ENCODE data around the gene SLC10A6. TPM values are rescaled to one million over a fixed set of nuclear protein-coding genes. Genes with fewer than 3 reads are reported as not detected.

The SLC10A6 gene
- total RNA-seq, 2 experiments from 2014 or later = not detected

DNA sequence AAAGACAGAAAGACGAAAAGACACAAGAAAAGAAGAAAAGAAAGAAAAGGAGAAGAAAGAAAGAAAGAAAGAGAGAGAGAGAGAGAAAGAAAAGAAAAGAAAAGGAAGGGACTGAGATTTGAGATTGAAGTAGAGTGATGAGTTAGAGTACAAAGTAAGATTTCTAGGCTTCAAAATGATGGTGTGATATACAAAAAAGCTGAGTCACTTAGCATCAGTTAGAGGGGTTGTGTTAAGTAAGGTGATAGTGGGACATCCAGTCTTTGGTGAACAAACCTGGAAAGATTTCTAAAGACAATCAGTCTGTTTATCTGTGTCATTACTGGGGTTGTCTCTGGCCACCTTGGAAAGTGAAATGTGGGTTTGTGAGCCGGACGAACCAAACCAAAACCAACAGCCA is 13.5 kb downstream of the SLC10A6 start:
- Mint-ChIP-seq H3K36me3 (no peaks in the 10 kb centered on the region), H3K4me3 (no peak overlapping the region), H3K9me3 (ENCODE audit: low read depth) (no peaks in the 10 kb centered on the region), H3K27ac (no peak overlapping the region), H3K27me3 (no peaks in the 10 kb centered on the region), H3K4me1 (no peaks in the 10 kb centered on the region)
- ATAC-seq (no peak), DNase-seq (no peak)
- CTCF ChIA-PET = no interaction called here

DNA sequence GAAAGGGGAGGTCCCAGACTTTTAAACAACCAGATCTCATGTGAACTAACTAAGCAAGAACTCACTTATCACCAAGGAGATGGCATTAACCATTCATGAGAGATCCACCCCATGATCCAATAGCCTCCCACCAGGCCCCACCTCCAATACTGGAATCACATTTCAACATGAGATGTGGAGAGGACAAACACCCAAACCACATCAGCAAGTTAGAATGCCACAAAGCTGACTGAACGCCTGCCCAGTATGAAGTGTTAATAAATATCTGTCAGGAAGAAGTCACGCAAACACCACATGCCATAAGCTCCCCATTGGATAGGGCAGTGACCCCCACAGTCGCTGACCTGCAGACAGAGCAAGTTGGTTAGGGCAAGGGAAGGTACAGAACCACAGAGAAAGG is 14.3 kb downstream of the SLC10A6 start:
- DNase-seq (no peak), ATAC-seq (no peak)
- H3K27ac Mint-ChIP-seq = no peak overlapping the region
- H3K4me1 Mint-ChIP-seq = no peaks in the 10 kb centered on the region
- H3K9me3 Mint-ChIP-seq (ENCODE audit: low read depth) = no peaks in the 10 kb centered on the region
- H3K27me3 Mint-ChIP-seq = no peaks in the 10 kb centered on the region
- no peaks in the 10 kb centered on the region for H3K36me3 Mint-ChIP-seq
- CTCF ChIA-PET = no interaction called here
- no peak overlapping the region for H3K4me3 Mint-ChIP-seq

DNA sequence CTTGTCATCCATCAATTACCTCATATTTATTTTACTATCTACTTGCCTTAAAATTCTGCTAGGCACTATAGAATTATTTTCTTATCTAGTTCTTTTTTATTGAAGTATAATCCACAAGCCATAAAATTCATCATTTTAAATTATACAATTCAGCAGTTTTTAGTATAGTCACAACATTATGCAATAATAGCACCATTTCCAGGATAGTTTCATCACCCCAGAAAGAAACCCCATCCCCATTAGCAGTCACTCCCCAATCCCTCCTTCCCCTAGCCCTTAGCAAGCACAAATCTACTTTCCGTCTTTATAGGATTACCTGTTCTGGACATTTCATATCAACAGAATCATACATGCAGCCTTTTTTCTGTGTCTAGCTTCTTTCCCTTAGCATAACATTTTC is 15.6 kb downstream of the SLC10A6 start:
- Mint-ChIP-seq H3K36me3 (peaks cover 1% of the 10 kb centered on the region), H3K27me3 (no peaks in the 10 kb centered on the region), H3K4me1 (no peaks in the 10 kb centered on the region), H3K9me3 (ENCODE audit: low read depth) (no peaks in the 10 kb centered on the region), H3K27ac (no peak overlapping the region), H3K4me3 (no peak overlapping the region)
- CTCF ChIA-PET = no interaction called here
- DNase-seq = no peak
- ATAC-seq = no peak

DNA sequence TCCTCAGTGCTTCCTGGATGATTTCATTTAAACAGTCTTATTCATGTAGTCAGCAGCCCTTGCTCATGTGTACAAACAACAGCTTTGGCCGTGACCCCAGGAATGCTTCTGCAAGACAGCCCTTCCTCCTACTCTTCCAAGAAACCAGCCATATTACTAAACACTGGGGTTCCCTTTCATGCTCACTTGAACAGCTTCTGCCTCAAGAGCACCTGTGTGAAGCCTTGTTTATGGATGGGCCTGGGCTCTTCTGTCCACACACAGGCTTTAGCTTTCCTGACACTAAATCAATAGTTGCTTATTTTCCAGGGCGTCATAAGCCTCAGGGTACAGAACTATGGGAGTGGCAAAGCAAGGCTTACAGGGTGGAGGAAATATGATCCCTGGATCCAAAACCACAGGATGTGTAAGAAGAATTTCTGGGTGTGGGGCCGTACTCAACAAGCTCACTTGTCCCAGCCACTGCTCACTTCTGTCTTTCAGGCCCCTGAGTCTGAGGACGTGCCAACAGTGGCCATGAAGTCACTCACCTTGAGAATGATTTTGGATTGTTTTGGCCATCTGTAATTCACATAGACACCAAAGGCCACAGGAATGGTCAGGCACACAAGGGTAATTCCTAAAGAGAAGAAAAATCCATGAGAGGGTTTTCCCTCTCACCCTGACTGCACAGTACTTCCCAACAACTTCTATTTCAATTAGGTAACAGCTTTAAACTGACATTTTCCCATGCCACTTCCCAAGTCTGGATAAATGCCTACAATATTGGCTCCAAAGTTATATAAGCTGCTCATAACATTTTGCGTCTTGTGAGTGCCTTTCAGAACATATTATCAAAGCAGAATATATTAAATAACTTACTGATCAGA is 17.7 kb downstream of the SLC10A6 start:
- Mint-ChIP-seq H3K36me3 (peaks cover 1% of the 10 kb centered on the region), H3K27ac (no peak overlapping the region), H3K4me1 (no peaks in the 10 kb centered on the region), H3K4me3 (no peak overlapping the region), H3K9me3 (ENCODE audit: low read depth) (no peaks in the 10 kb centered on the region), H3K27me3 (no peaks in the 10 kb centered on the region)
- ATAC-seq (no peak), DNase-seq (no peak)
- CTCF ChIA-PET = no interaction called here

DNA sequence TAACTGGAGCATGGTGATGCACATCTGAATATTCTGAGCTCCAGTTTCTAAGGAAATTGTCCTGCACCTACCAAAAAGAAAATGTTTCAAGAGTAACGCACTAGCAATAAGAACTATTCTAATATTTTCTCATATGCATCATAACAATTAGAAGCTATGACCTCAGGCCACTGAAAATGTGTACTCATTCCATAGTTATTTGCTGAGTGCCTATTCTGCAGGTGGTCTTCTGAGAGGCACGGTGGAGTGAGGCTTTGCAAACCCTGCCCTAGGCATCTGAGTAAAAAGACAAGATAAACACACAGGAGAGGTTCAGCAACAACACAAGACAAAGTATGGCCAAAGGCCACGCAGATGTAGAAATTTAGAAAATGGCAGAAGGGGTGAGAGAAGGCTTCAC is 23.7 kb downstream of the SLC10A6 start:
- H3K27me3 Mint-ChIP-seq = no peaks in the 10 kb centered on the region
- CTCF ChIA-PET = no interaction called here
- H3K27ac Mint-ChIP-seq = no peak overlapping the region
- peaks cover 1% of the 10 kb centered on the region for H3K36me3 Mint-ChIP-seq
- no peak overlapping the region for H3K4me3 Mint-ChIP-seq
- ATAC-seq (no peak), DNase-seq (no peak)
- H3K4me1 Mint-ChIP-seq = no peaks in the 10 kb centered on the region
- H3K9me3 Mint-ChIP-seq (ENCODE audit: low read depth) = no peaks in the 10 kb centered on the region

DNA sequence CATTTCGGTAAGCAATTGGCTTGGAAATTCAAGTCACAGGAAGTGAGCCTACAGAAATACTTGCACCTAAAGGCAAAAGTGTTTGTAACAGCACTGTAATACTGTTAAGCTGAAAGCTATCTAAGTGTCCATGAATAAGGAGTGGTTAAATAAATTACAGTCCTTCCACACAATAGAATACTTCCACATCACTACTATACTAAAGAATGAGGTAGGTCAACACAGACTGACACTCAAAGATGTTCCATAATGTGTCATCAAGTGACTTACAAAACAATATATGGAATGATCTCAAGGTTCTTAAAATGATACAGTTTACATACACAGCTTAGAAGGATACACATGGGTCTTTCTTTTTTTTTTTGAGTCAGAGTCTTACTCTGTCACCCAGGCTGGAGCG is 27.0 kb downstream of the SLC10A6 start:
- CTCF ChIA-PET = no interaction called here
- H3K9me3 Mint-ChIP-seq (ENCODE audit: low read depth) = no peaks in the 10 kb centered on the region
- no peaks in the 10 kb centered on the region for H3K4me1 Mint-ChIP-seq
- H3K36me3 Mint-ChIP-seq = no peaks in the 10 kb centered on the region
- H3K27ac Mint-ChIP-seq = no peak overlapping the region
- ATAC-seq (no peak), DNase-seq (no peak)
- H3K4me3 Mint-ChIP-seq = no peak overlapping the region
- H3K27me3 Mint-ChIP-seq = no peaks in the 10 kb centered on the region

DNA sequence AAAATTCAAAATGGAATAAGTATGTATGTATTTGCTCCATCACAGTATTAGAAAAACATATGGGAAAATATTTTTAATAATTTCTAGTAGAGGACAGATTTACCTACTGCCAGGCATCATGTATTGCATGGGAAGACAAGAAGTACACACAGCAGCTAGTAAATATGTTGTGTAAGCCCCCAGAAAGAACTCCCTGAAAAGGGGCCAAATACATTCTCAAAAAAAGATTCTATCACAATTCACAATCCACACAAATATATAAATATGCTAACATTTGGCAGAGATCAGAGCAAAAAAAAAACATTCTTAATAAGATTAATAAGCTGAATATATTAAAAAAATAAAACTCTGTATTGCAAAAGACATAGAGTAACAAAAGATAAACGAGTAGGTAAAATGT is 28.0 kb downstream of the SLC10A6 start:
- Mint-ChIP-seq H3K4me3 (no peak overlapping the region), H3K36me3 (no peaks in the 10 kb centered on the region), H3K4me1 (no peaks in the 10 kb centered on the region), H3K27me3 (no peaks in the 10 kb centered on the region), H3K9me3 (ENCODE audit: low read depth) (no peaks in the 10 kb centered on the region), H3K27ac (no peak overlapping the region)
- CTCF ChIA-PET = no interaction called here
- no peak for DNase-seq
- no peak for ATAC-seq

DNA sequence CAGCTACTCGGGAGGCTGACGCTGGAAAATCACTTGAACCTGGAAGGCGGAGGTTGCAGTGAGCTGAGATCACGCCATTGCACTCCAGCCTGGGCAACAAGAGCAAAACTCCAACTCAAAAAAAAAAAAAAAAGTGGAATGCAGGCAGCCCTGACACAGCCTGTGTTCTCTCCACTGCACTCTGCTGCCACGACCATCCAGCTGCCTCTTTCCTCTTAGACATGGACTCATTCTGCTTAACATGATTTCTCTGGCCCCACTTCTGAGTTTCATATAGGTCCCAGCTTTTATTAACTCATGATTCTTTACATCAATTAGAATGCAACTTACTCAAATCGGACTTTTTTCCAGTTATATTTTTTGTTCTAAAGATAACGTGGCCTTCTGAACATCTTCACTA is 29.6 kb downstream of the SLC10A6 start:
- no peaks in the 10 kb centered on the region for H3K27me3 Mint-ChIP-seq
- no peak for DNase-seq
- no peaks in the 10 kb centered on the region for H3K9me3 Mint-ChIP-seq (ENCODE audit: low read depth)
- no peak for ATAC-seq
- H3K27ac Mint-ChIP-seq = no peak overlapping the region
- no peak overlapping the region for H3K4me3 Mint-ChIP-seq
- H3K4me1 Mint-ChIP-seq = no peaks in the 10 kb centered on the region
- no peaks in the 10 kb centered on the region for H3K36me3 Mint-ChIP-seq
- CTCF ChIA-PET = no interaction called here

DNA sequence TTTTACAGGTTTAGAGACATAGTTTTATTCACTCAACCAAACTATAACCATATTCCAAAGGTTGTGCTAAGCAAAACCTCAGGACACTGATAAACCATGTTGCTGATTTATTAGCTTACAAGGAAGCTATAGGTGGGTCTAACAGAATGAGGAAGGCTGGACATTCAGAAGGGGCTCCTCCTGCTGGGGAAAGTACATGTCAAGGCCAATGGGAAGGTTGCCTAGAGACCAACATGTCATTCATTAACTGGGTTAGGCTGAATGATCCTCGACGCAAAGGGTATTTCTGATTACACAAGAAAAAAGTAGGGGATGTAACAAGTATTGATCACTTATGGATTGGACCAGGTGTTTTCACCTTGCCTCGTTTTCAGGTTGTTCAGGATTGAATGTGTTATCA is 30.3 kb downstream of the SLC10A6 start:
- CTCF ChIA-PET = no interaction called here
- H3K36me3 Mint-ChIP-seq = no peaks in the 10 kb centered on the region
- no peak overlapping the region for H3K27ac Mint-ChIP-seq
- H3K4me3 Mint-ChIP-seq = no peak overlapping the region
- no peaks in the 10 kb centered on the region for H3K4me1 Mint-ChIP-seq
- DNase-seq (no peak), ATAC-seq (no peak)
- H3K27me3 Mint-ChIP-seq = no peaks in the 10 kb centered on the region
- H3K9me3 Mint-ChIP-seq (ENCODE audit: low read depth) = no peaks in the 10 kb centered on the region

DNA sequence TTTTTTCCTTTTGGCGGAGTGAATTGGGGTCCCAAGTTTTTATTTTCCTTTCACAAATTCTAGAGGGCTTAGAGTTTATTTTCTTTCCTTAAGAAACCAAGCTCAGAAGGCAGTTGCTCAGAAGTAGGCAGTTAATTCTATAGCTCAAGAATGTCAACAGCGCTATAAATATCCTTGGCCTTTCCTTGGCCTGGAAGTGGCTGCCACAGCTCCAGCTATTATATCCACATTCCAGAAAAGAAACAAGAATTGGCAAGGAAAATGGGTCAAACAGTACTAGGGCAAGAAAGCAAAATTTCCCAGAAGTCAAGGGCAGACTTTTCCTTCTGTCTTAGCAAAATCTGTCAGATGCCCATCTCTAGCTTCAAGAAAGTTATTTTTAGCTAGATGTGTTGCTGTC is 31.0 kb downstream of the SLC10A6 start:
- CTCF ChIA-PET = no interaction called here
- ATAC-seq = no peak
- H3K9me3 Mint-ChIP-seq (ENCODE audit: low read depth) = no peaks in the 10 kb centered on the region

DNA sequence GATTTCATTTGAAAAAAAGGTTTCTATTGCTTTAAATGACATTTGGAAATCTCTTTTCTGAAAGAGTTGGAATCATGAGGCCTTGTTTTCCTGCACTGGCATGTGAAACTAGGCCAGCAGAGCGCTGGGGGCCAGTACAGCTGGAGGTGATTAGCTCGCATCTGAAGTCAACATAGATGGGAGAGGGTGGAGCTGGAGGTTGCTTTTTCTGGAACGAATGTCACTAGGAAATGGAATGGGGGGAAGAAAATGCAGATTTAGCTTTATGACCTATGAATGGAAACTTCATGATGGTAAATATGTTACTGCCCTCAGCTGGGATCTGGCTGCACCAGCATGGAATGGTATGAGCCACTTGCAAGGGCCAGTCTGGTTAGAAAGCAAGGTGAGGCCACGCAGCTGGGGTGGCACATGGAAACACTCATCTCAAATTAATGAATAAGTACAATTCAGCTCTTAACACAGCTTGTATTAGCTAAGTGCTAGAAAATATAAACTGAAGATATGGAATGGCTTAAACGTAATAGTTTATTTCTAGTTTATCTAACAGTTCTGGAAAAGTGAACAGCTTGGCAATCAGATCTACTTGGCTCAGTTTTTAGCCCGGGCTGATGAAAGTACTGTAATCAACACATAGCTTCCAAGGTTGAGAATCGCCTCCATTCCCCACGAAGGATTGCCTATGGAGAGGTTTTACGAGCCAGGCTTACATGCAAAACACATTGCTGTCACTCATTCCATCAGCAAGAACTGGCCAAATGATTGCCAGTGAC is 32.5 kb downstream of the SLC10A6 start:
- Mint-ChIP-seq H3K4me1 (no peaks in the 10 kb centered on the region), H3K27me3 (no peaks in the 10 kb centered on the region), H3K4me3 (no peak overlapping the region), H3K36me3 (no peaks in the 10 kb centered on the region), H3K27ac (no peak overlapping the region), H3K9me3 (ENCODE audit: low read depth) (no peaks in the 10 kb centered on the region)
- CTCF ChIA-PET = no interaction called here
- DNase-seq (no peak), ATAC-seq (no peak)

More for the DNA sequence above, 31.0 kb downstream of the SLC10A6 start:
- Mint-ChIP-seq H3K27me3 (no peaks in the 10 kb centered on the region), H3K4me1 (no peaks in the 10 kb centered on the region), H3K4me3 (no peak overlapping the region), H3K36me3 (no peaks in the 10 kb centered on the region), H3K27ac (no peak overlapping the region)
- no peak for DNase-seq

DNA sequence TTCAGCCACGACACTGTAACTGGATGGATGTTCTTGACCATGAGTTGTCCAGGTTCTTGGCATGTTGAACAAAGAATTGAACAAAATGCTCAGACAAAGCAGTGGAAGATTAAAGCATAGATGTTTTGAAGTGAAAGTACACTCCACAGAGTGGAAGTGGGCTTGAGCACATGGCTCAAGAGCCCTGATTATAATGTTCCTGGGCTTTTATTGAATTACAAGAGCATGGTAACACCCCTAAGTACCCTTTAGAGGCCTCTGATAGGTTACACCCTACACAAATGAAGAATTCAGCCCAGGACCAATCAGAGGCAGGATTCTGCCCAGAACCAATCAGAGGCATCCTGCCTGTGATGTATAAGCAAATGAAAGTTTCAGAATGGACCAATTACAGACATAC is 33.5 kb downstream of the SLC10A6 start:
- ATAC-seq (no peak), DNase-seq (no peak)
- CTCF ChIA-PET = no interaction called here
- Mint-ChIP-seq H3K27me3 (no peaks in the 10 kb centered on the region), H3K36me3 (no peaks in the 10 kb centered on the region), H3K9me3 (ENCODE audit: low read depth) (no peaks in the 10 kb centered on the region), H3K27ac (no peak overlapping the region), H3K4me3 (no peak overlapping the region), H3K4me1 (no peaks in the 10 kb centered on the region)

DNA sequence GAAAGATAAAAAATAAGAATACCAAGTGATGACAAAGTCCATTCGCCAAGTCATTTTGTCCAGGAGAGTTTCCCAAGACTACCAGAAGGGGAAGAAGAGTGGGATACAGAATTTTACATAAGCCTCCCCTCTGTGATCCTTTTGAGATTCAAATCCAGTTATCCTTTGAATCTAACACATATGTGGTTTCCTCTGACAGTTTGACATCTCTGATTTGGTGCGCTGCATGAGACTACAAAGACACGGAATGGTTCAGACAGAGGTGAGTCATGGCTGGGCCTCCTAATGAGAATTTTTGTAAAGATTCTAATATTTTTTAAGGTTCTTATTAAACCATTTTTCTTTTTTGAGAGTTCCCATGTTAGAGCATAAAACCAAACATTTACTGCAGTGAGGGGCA is 38.3 kb downstream of the SLC10A6 start:
- ATAC-seq = no peak

DNA sequence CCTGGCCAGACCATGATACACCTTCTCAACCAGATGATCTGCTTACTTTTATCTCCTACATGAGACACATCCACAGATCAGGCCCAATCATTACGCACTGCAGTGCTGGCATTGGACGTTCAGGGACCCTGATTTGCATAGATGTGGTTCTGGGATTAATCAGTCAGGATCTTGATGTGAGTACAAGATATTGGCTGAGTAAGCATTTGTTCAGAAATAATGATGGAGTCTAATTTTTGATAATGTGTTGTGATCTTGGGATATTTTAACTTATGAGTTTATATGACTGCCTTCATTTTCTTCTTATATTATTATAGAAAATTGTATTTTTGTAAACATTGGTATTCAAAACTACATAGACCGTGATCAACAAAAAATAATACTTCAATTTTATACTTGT is 39.4 kb downstream of the SLC10A6 start:
- Mint-ChIP-seq H3K9me3 (ENCODE audit: low read depth) (no peaks in the 10 kb centered on the region), H3K36me3 (no peaks in the 10 kb centered on the region), H3K27me3 (no peaks in the 10 kb centered on the region), H3K4me1 (no peaks in the 10 kb centered on the region), H3K4me3 (no peak overlapping the region), H3K27ac (no peak overlapping the region)
- ATAC-seq (no peak), DNase-seq (no peak)
- CTCF ChIA-PET = no interaction called here

More for the DNA sequence above, 38.3 kb downstream of the SLC10A6 start:
- H3K27me3 Mint-ChIP-seq = no peaks in the 10 kb centered on the region
- no peaks in the 10 kb centered on the region for H3K4me1 Mint-ChIP-seq
- no peak overlapping the region for H3K4me3 Mint-ChIP-seq
- CTCF ChIA-PET = no interaction called here
- no peak for DNase-seq
- H3K36me3 Mint-ChIP-seq = no peaks in the 10 kb centered on the region
- H3K27ac Mint-ChIP-seq = no peak overlapping the region
- no peaks in the 10 kb centered on the region for H3K9me3 Mint-ChIP-seq (ENCODE audit: low read depth)

Measured in activated CD8-positive, alpha-beta memory T cell treated with anti-CD3 and anti-CD28 coated beads, Interleukin-2, amount 10 ng/mL, durations not matched to agents 7 days and 5 days (primary cell).